ENCODE measurements around the gene SEPTIN7.

Gene SEPTIN7

GRCh38 chr7:35802649-35803048 lies 1.8 kb downstream of the SEPTIN7 start:
- TF ChIP-seq CTCF (IDR thresholded peaks at IDR 0.05; ENCODE audit: low read depth, low read length) = no peak
- H3K4me3 ChIP-seq (ENCODE audit: low read depth, low read length) = peak overlapping the region; percentile 86

GRCh38 chr7:35804231-35804970 lies 3.5 kb downstream of the SEPTIN7 start:
- no peak overlapping the region for H3K4me3 ChIP-seq (ENCODE audit: low read depth, low read length)
- no peak for TF ChIP-seq CTCF (IDR thresholded peaks at IDR 0.05; ENCODE audit: low read depth, low read length)

- no peak overlapping the region for H3K4me3 ChIP-seq (ENCODE audit: low read depth, low read length)
- TF ChIP-seq CTCF (IDR thresholded peaks at IDR 0.05; ENCODE audit: low read depth, low read length) = no peak
Observed at GRCh38 chr7:35805876-35806275, 5.0 kb downstream of the SEPTIN7 start.

DNA sequence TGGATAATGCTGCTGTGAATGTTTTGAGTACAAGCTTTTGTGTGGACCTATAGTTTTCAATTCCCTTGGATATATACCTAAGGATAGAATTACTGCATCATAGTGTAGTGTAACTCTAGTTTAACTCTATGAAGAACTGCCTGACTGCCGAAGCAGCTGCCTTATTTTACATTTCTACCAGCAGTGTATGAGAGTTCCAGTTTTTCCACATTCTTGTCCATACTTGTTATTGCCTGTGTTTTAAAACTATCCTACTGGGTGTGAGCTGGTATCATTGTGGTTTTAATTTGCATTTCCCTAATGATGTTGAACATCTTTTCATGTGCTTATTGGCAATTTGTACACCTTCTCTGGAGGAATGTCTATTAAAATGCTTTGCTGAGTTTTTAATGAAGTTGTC lies 15.7 kb downstream of the SEPTIN7 start:
- H3K4me3 ChIP-seq (ENCODE audit: low read depth, low read length) = no peak overlapping the region
- TF ChIP-seq CTCF (IDR thresholded peaks at IDR 0.05; ENCODE audit: low read depth, low read length) = no peak

- no peak for TF ChIP-seq CTCF (IDR thresholded peaks at IDR 0.05; ENCODE audit: low read depth, low read length)
Observed at GRCh38 chr7:35817181-35817580, 16.3 kb downstream of the SEPTIN7 start.

DNA sequence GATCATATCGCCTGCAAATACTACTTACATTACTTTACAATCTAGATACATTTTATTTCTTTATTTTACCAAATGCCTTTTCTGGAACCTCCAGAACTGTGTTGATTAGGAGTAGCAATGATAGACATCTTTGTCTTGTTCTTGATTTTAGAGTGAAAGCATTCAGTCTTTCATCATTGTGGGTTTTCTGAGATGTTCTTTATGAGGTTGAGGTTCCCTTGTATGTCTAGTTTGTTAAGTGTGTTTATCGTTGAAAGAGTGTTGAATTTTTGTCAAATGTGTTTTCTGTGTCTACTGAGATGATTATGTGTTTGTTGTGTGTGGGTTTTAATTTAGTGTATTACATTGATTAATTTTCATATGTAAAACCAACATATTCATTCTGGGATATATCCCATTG lies 17.1 kb downstream of the SEPTIN7 start:
- H3K4me3 ChIP-seq (ENCODE audit: low read depth, low read length) = no peak overlapping the region
- no peak for TF ChIP-seq CTCF (IDR thresholded peaks at IDR 0.05; ENCODE audit: low read depth, low read length)

More at GRCh38 chr7:35817181-35817580, 16.3 kb downstream of the SEPTIN7 start:
- H3K4me3 ChIP-seq (ENCODE audit: low read depth, low read length) = no peak overlapping the region

DNA sequence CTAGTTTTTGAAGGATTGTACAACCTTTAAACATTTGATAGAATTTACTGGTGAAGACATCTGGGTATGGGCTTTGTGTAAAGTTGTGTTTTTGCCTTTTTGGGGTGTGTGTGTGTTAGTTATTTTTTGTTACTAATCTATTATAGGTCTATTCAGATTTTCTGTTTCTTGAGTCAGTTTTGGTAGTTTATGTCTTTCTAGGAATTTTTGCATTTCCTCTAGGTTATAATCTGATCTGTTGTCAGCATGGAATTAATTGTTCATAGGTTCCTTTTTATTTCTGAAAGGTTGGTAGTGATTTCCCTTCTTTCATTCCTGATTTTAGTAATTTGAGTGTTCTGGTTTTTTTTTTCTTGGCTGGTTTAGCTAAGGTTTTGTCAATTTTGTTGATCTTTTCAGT lies 17.7 kb downstream of the SEPTIN7 start:
- no peak overlapping the region for H3K4me3 ChIP-seq (ENCODE audit: low read depth, low read length)
- no peak for TF ChIP-seq CTCF (IDR thresholded peaks at IDR 0.05; ENCODE audit: low read depth, low read length)

Data from WI38 (cell line).